Measurements from ENCODE around the gene DLG1.
"Not testable (repeated sequence)": the region's sequence is repeated elsewhere in the genome, so short reads cannot be mapped to it uniquely, and the experiment has no call there.

The DLG1 gene

GRCh38 chr3:197222937-197223370 is 75.5 kb downstream of the DLG1 start:
- TF ChIP-seq CTCF (IDR thresholded peaks at IDR 0.05; ENCODE audit: low read depth, low read length, missing control alignments), result no peak
- in situ Hi-C loops (cut with HindIII; ENCODE audit: low sequenced_read_pairs), result no loop called here
- DNase-seq (ENCODE audit: low read depth), result no peak
- no peak overlapping the region for H3K4me3 ChIP-seq (ENCODE audit: low read depth, low read length)

- in situ Hi-C loops (cut with HindIII; ENCODE audit: low sequenced_read_pairs), result no loop called here
- no peak overlapping the region for H3K4me3 ChIP-seq (ENCODE audit: low read depth, low read length)
- no peak for TF ChIP-seq CTCF (IDR thresholded peaks at IDR 0.05; ENCODE audit: low read depth, low read length, missing control alignments)
- DNase-seq (ENCODE audit: low read depth), result no peak
These were observed 78.8 kb downstream of the DLG1 start for GRCh38 chr3:197219619-197220018.

- in situ Hi-C loops (cut with HindIII; ENCODE audit: low sequenced_read_pairs), result no loop called here
- no peak for DNase-seq (ENCODE audit: low read depth)
- TF ChIP-seq CTCF (IDR thresholded peaks at IDR 0.05; ENCODE audit: low read depth, low read length, missing control alignments), result no peak
- no peak overlapping the region for H3K4me3 ChIP-seq (ENCODE audit: low read depth, low read length)
These were observed 80.2 kb downstream of the DLG1 start for GRCh38 chr3:197218210-197218609.

GRCh38 chr3:197216914-197217313 is 81.5 kb downstream of the DLG1 start:
- H3K4me3 ChIP-seq (ENCODE audit: low read depth, low read length), result no peak overlapping the region
- no peak for TF ChIP-seq CTCF (IDR thresholded peaks at IDR 0.05; ENCODE audit: low read depth, low read length, missing control alignments)
- in situ Hi-C loops (cut with HindIII; ENCODE audit: low sequenced_read_pairs), result no loop called here
- no peak for DNase-seq (ENCODE audit: low read depth)

- peak; percentile 67 for DNase-seq (ENCODE audit: low read depth)
- in situ Hi-C loops (cut with HindIII; ENCODE audit: low sequenced_read_pairs), result no loop called here
- H3K4me3 ChIP-seq (ENCODE audit: low read depth, low read length), result no peak overlapping the region
- no peak for TF ChIP-seq CTCF (IDR thresholded peaks at IDR 0.05; ENCODE audit: low read depth, low read length, missing control alignments)
These were observed 82.1 kb downstream of the DLG1 start for GRCh38 chr3:197216169-197216860.

GRCh38 chr3:197212290-197212689 is 86.1 kb downstream of the DLG1 start:
- DNase-seq (ENCODE audit: low read depth), result no peak
- no peak for TF ChIP-seq CTCF (IDR thresholded peaks at IDR 0.05; ENCODE audit: low read depth, low read length, missing control alignments)
- in situ Hi-C loops (cut with HindIII; ENCODE audit: low sequenced_read_pairs), result no loop called here
- H3K4me3 ChIP-seq (ENCODE audit: low read depth, low read length), result no peak overlapping the region

DNA sequence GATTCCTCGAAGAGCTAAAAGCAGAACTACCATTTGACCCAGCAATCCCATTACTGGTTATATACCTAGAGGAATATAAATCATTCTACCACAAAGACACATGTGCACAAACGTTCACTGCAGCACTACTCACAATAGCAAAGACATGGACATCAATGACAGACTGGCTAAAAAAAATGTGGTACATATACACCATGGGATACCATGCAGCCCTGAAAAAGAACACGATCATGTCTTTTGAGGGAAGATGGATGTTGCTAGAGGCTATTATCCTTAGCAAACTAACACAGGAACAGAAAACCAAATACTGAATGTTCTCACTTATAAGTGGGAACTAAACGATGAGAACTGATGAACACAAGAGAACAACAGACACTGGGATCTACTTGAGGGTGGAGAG is 86.7 kb downstream of the DLG1 start:
- H3K4me3 ChIP-seq (ENCODE audit: low read depth, low read length); DNase-seq (ENCODE audit: low read depth); in situ Hi-C loops (cut with HindIII; ENCODE audit: low sequenced_read_pairs): not testable (repeated sequence)
